Liver (tissue), 9 donors: ENCODE results near the gene NKD1. TPM values are rescaled to one million over a fixed set of nuclear protein-coding genes. Genes with fewer than 3 reads are reported as not detected.

ENCODE experiments used
- DNase-seq: peaks from one replicate; pipeline ENCODE4 v3.0.0-alpha.2; 2017; ENCODE audit warnings: low spot score
- H3K27ac ChIP-seq, 2 donors: one replicate each; pipeline ENCODE4 v1.7.0; 2013; ENCODE audit warnings: inconsistent platforms in 2 of 2, low read length in 2 of 2, control low read depth in 1 of 2, low read depth in 1 of 2, mild to moderate bottlenecking in 1 of 2
- H3K27me3 ChIP-seq, 4 donors: one replicate each; pipeline versions ENCODE4 v1.6.1 to v1.7.0; 2013; ENCODE audit warnings: low read length in 3 of 4, inconsistent platforms in 1 of 4, mild to moderate bottlenecking in 1 of 4, moderate library complexity in 1 of 4; ENCODE audit not compliant: control insufficient read depth in 4 of 4, insufficient read depth in 4 of 4
- H3K36me3 ChIP-seq, 4 donors: one replicate each; pipeline versions ENCODE4 v1.6.1 to v1.7.0; 2013; ENCODE audit warnings: low read length in 3 of 4, mild to moderate bottlenecking in 3 of 4, low read depth in 1 of 4, moderate library complexity in 1 of 4; ENCODE audit not compliant: control insufficient read depth in 4 of 4, insufficient read depth in 3 of 4
- H3K4me1 ChIP-seq, 4 donors: one replicate each; pipeline versions ENCODE4 v1.6.1 to v1.7.0; 2013; ENCODE audit warnings: low read length in 3 of 4, mild to moderate bottlenecking in 3 of 4, moderate library complexity in 1 of 4; ENCODE audit not compliant: control insufficient read depth in 4 of 4, insufficient read depth in 4 of 4
- H3K4me3 ChIP-seq, 3 donors: one replicate each; pipeline versions ENCODE4 v1.6.1 to v1.7.0; 2013; ENCODE audit warnings: low read length in 3 of 3, control low read depth in 1 of 3, low read depth in 1 of 3, mild to moderate bottlenecking in 1 of 3
- H3K9ac ChIP-seq, 2 donors: one replicate each; pipeline ENCODE4 v1.7.0; 2013; ENCODE audit warnings: low read length in 2 of 2, mild to moderate bottlenecking in 2 of 2, moderate library complexity in 2 of 2, control low read depth in 1 of 2, low read depth in 1 of 2
- H3K9me3 ChIP-seq, 4 donors: one replicate each; pipeline versions ENCODE4 v1.6.1 to v1.7.0; 2013; ENCODE audit warnings: low read length in 3 of 4; ENCODE audit not compliant: control insufficient read depth in 4 of 4
- EGR1 ChIP-seq, 2 donors: IDR thresholded peaks; 2 replicates each; pipeline ENCODE4 v1.6.1; 2016 to 2018; ENCODE audit warnings: antibody characterized with exemption in 2 of 2, low read depth in 2 of 2
- FOXA2 ChIP-seq: IDR thresholded peaks from 2 replicates; pipeline ENCODE4 v1.6.1; 2016; ENCODE audit warnings: antibody characterized with exemption
- GABPA ChIP-seq, 2 donors: IDR thresholded peaks in 1 of 2; conservative IDR thresholded peaks in 1 of 2; 2 replicates each; pipeline ENCODE4 v1.6.1; 2016; ENCODE audit warnings: antibody characterized with exemption in 2 of 2, mild to moderate bottlenecking in 1 of 2, moderate library complexity in 1 of 2
- HNF4A ChIP-seq, 2 donors: conservative IDR thresholded peaks; 2 replicates each; pipeline ENCODE4 v1.6.1; 2016; ENCODE audit warnings: antibody characterized with exemption in 2 of 2, mild to moderate bottlenecking in 2 of 2
- JUND ChIP-seq, 2 donors: IDR thresholded peaks; 2 replicates each; pipeline ENCODE4 v1.6.1; 2016; ENCODE audit warnings: antibody characterized with exemption in 2 of 2
- MAX ChIP-seq: IDR thresholded peaks from 2 replicates; pipeline ENCODE4 v1.6.1; 2016; ENCODE audit warnings: antibody characterized with exemption
- NR2F2 ChIP-seq: IDR thresholded peaks from 2 replicates; pipeline ENCODE4 v1.6.1; 2016; ENCODE audit warnings: antibody characterized with exemption
- RAD21 ChIP-seq, 2 donors: IDR thresholded peaks; 2 replicates each; pipeline ENCODE4 v1.6.1; 2016; ENCODE audit warnings: antibody characterized with exemption in 2 of 2, mild to moderate bottlenecking in 2 of 2
- RXRA ChIP-seq, 2 donors: IDR thresholded peaks; 2 replicates each; pipeline ENCODE4 v1.6.1; 2017 to 2018; ENCODE audit warnings: antibody characterized with exemption in 2 of 2, mild to moderate bottlenecking in 1 of 2
- SP1 ChIP-seq: IDR thresholded peaks from 2 replicates; pipeline ENCODE4 v1.6.1; 2018; ENCODE audit warnings: antibody characterized with exemption, mild to moderate bottlenecking
- TAF1 ChIP-seq: conservative IDR thresholded peaks from 2 replicates; pipeline ENCODE4 v1.6.1; 2016; ENCODE audit warnings: antibody characterized with exemption, mild to moderate bottlenecking
- YY1 ChIP-seq: IDR thresholded peaks from 2 replicates; pipeline ENCODE4 v1.6.1; 2016; ENCODE audit warnings: antibody characterized with exemption, mild to moderate bottlenecking
- WGBS: extraction: QIAGEN DNeasy Blood & Tissue Kit; methylation state at CpG from one replicate; pipeline ENCODE4 v1.1.7; 2013; 5-methylcytosine and 5-hydroxymethylcytosine counted together
- polyA plus RNA-seq, 2 donors: library from polyadenylated mRNA; stranded (reverse) in 1 of 2; unstranded in 1 of 2; fragments of 200-250 nt in 1 of 2; fragments of >200 nt in 1 of 2; fragmentation: Nextera tagmentation in 1 of 2; extraction: Ambion mirVana in 1 of 2; gene quantifications; one replicate each; pipeline versions ENCODE4 v1.2.1 to v1.2.3, GENCODE V29; 2013 to 2015
- total RNA-seq, 2 donors: library from RNA; depleted of rRNA; stranded (reverse); fragments of >200 nt; gene quantifications; one replicate each; pipeline ENCODE4 v1.2.3, GENCODE V29; 2014
- TF ChIP-seq, protein P1 (sequence below): IDR thresholded peaks from 2 replicates; pipeline ENCODE4 v1.6.1; 2016; ENCODE audit warnings: antibody characterized with exemption
- TF ChIP-seq, protein P2 (sequence below): IDR thresholded peaks from 2 replicates; pipeline ENCODE4 v1.6.1; 2016; ENCODE audit warnings: antibody characterized with exemption, mild to moderate bottlenecking
- TF ChIP-seq, protein P3 (sequence below): fragments of 150-350 bp; IDR thresholded peaks from 2 replicates; pipeline ENCODE4 v1.5.1; 2017; ENCODE audit warnings: improper control_type of control experiment, low read depth, low read length; ENCODE audit not compliant: missing input control
- TF ChIP-seq, protein P4 (sequence below): IDR thresholded peaks from 2 replicates; pipeline ENCODE4 v1.6.1; 2016; ENCODE audit warnings: antibody characterized with exemption
- donor health status: healthy.
- donor health status: healthy.
- donor health status: healthy.
- donor health status: healthy.
- donor health status: healthy.

The NKD1 gene
- total and polyA plus RNA-seq, 4 donors = 0.28 to 3.5 (median 0.85) TPM

- WGBS = 85% methylated on average over 8 of the region's 8 CpGs
- TF ChIP-seq HNF4A (conservative IDR thresholded peaks at IDR 0.05) = no peak
- TF ChIP-seq MAX = no peak
- TF ChIP-seq, protein P1, sequence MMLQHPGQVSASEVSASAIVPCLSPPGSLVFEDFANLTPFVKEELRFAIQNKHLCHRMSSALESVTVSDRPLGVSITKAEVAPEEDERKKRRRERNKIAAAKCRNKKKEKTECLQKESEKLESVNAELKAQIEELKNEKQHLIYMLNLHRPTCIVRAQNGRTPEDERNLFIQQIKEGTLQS = no peak
- no peak for TF ChIP-seq RAD21 (IDR thresholded peaks at IDR 0.05)
- no peak for TF ChIP-seq EGR1 (IDR thresholded peaks at IDR 0.05; ENCODE audit: low read depth in 2 of 2)
- TF ChIP-seq NR2F2 = no peak
- TF ChIP-seq, protein P2, sequence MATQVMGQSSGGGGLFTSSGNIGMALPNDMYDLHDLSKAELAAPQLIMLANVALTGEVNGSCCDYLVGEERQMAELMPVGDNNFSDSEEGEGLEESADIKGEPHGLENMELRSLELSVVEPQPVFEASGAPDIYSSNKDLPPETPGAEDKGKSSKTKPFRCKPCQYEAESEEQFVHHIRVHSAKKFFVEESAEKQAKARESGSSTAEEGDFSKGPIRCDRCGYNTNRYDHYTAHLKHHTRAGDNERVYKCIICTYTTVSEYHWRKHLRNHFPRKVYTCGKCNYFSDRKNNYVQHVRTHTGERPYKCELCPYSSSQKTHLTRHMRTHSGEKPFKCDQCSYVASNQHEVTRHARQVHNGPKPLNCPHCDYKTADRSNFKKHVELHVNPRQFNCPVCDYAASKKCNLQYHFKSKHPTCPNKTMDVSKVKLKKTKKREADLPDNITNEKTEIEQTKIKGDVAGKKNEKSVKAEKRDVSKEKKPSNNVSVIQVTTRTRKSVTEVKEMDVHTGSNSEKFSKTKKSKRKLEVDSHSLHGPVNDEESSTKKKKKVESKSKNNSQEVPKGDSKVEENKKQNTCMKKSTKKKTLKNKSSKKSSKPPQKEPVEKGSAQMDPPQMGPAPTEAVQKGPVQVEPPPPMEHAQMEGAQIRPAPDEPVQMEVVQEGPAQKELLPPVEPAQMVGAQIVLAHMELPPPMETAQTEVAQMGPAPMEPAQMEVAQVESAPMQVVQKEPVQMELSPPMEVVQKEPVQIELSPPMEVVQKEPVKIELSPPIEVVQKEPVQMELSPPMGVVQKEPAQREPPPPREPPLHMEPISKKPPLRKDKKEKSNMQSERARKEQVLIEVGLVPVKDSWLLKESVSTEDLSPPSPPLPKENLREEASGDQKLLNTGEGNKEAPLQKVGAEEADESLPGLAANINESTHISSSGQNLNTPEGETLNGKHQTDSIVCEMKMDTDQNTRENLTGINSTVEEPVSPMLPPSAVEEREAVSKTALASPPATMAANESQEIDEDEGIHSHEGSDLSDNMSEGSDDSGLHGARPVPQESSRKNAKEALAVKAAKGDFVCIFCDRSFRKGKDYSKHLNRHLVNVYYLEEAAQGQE = no peak
- TF ChIP-seq, protein P3, sequence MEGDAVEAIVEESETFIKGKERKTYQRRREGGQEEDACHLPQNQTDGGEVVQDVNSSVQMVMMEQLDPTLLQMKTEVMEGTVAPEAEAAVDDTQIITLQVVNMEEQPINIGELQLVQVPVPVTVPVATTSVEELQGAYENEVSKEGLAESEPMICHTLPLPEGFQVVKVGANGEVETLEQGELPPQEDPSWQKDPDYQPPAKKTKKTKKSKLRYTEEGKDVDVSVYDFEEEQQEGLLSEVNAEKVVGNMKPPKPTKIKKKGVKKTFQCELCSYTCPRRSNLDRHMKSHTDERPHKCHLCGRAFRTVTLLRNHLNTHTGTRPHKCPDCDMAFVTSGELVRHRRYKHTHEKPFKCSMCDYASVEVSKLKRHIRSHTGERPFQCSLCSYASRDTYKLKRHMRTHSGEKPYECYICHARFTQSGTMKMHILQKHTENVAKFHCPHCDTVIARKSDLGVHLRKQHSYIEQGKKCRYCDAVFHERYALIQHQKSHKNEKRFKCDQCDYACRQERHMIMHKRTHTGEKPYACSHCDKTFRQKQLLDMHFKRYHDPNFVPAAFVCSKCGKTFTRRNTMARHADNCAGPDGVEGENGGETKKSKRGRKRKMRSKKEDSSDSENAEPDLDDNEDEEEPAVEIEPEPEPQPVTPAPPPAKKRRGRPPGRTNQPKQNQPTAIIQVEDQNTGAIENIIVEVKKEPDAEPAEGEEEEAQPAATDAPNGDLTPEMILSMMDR = no peak
- TF ChIP-seq, protein P4, sequence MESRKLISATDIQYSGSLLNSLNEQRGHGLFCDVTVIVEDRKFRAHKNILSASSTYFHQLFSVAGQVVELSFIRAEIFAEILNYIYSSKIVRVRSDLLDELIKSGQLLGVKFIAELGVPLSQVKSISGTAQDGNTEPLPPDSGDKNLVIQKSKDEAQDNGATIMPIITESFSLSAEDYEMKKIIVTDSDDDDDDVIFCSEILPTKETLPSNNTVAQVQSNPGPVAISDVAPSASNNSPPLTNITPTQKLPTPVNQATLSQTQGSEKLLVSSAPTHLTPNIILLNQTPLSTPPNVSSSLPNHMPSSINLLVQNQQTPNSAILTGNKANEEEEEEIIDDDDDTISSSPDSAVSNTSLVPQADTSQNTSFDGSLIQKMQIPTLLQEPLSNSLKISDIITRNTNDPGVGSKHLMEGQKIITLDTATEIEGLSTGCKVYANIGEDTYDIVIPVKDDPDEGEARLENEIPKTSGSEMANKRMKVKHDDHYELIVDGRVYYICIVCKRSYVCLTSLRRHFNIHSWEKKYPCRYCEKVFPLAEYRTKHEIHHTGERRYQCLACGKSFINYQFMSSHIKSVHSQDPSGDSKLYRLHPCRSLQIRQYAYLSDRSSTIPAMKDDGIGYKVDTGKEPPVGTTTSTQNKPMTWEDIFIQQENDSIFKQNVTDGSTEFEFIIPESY = no peak
- no peak for TF ChIP-seq GABPA (IDR thresholded peaks at IDR 0.05 in 1 of 2, conservative IDR thresholded peaks at IDR 0.05 in 1 of 2)
- TF ChIP-seq YY1 = no peak
- TF ChIP-seq TAF1 = no peak
- TF ChIP-seq RXRA (IDR thresholded peaks at IDR 0.05) = no peak
- Histone ChIP-seq H3K4me3 (no peak overlapping the region), H3K36me3 (no peaks in the 10 kb centered on the region), H3K9ac (no peak overlapping the region), H3K27me3 (no peaks in the 10 kb centered on the region), H3K27ac (no peak overlapping the region), H3K9me3 (no peaks in the 10 kb centered on the region), H3K4me1 (no peaks in the 10 kb centered on the region)
- DNase-seq = no peak
These were observed 137.4 kb downstream of the NKD1 start for GRCh38 chr16:50685462-50686063.

DNA sequence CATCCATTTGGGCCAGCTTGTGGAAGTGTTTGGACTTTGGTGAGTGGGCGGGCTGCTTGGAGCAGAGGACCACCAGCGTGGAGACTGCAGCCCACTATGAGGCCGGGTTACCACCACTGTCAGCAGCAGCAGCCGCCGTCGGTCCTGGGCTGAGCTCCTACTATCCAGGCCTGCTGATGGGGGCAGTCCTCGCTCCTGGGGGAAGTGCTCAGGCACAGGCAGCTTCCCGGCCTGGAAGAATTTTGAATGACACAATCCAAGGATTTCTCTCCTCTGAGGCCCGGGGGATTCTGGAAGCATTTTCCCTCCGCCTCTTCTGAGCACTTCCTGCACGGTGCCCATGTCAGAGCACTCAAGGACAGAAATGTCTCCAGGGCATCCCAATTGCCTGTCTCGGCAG lies 139.9 kb downstream of the NKD1 start:
- no peak overlapping the region for H3K9ac ChIP-seq
- WGBS = 70% methylated on average over 12 of the region's 12 CpGs
- H3K27ac ChIP-seq = no peak overlapping the region
- H3K27me3 ChIP-seq = no peaks in the 10 kb centered on the region
- no peaks in the 10 kb centered on the region for H3K36me3 ChIP-seq
- DNase-seq = no peak
- peaks cover 0 to 5% (median 0%) of the 10 kb centered on the region in 4 donors for H3K4me1 ChIP-seq
- no peaks in the 10 kb centered on the region for H3K9me3 ChIP-seq
- H3K4me3 ChIP-seq = no peak overlapping the region
- TF ChIP-seq GABPA (IDR thresholded peaks at IDR 0.05 in 1 of 2, conservative IDR thresholded peaks at IDR 0.05 in 1 of 2) (no peak), FOXA2 (no peak), SP1 (no peak), EGR1 (IDR thresholded peaks at IDR 0.05; ENCODE audit: low read depth in 2 of 2) (no peak), YY1 (no peak), RAD21 (IDR thresholded peaks at IDR 0.05) (no peak), HNF4A (conservative IDR thresholded peaks at IDR 0.05) (no peak), TAF1 (no peak), JUND (IDR thresholded peaks at IDR 0.05) (no peak), RXRA (IDR thresholded peaks at IDR 0.05) (no peak)
- TF ChIP-seq, protein P3 = no peak
- TF ChIP-seq, protein P1 = no peak
- TF ChIP-seq, protein P2 = no peak
